SK-N-SH (cell line): Measurements from ENCODE around the gene FOXK1. TPM values are rescaled to one million over a fixed set of nuclear protein-coding genes. Genes with fewer than 3 reads are reported as not detected.

Experiments used
- CTCF ChIA-PET: fragments of 300-600, 350-600 bp; formaldehyde crosslinking; extraction: SDS; loops from one replicate; lab custom pipeline; 2021; lab: Yijun Ruan, JAX
- POLR2A ChIA-PET: fragments of 350-600 bp; sonication (Branson Sonifier 250); formaldehyde crosslinking; extraction: SDS; loops from one replicate; lab custom pipeline; 2020; ENCODE audit warnings: antibody characterized with exemption, inconsistent platforms; lab: Yijun Ruan, JAX
- DNase-seq: peaks from one replicate; pipeline ENCODE4 v3.0.0; 2012
- H2AFZ ChIP-seq: fragments of 200-600 bp; sonication (generic); 2 replicates; pipeline ENCODE4 v1.8.1; 2016; ENCODE audit warnings: antibody characterized with exemption, mild to moderate bottlenecking, low read depth
- H3F3A ChIP-seq: fragments of 200-600 bp; sonication (generic); replicated peaks from 2 replicates; pipeline ENCODE3; 2016; ENCODE audit warnings: antibody characterized with exemption, mild to moderate bottlenecking; ENCODE audit not compliant: insufficient read depth
- H3K27ac ChIP-seq, 2 experiments: fragments of 200-500 bp in 1 of 2; fragments of 200-600 bp in 1 of 2; sonication (Bioruptor generic) in 1 of 2; sonication (generic), shearing (Covaris generic) in 1 of 2; 2 replicates each; pipeline versions ENCODE4 v1.5.1 to v1.6.1; 2014 to 2016; ENCODE audit warnings: low read depth in 2 of 2, inconsistent platforms in 1 of 2, low read length in 1 of 2, mild to moderate bottlenecking in 1 of 2, mixed read lengths in 1 of 2
- H3K27me3 ChIP-seq: fragments of 200-600 bp; sonication (generic), shearing (Covaris generic); 2 replicates; pipeline ENCODE4 v1.6.1; 2016; ENCODE audit warnings: mixed run types; ENCODE audit not compliant: insufficient read depth
- H3K36me3 ChIP-seq, 2 experiments: fragments of 200-500 bp in 1 of 2; fragments of 200-600 bp in 1 of 2; sonication (Bioruptor generic) in 1 of 2; sonication (generic) in 1 of 2; replicated peaks in 1 of 2; 2 replicates each; pipeline versions ENCODE3 to v1.5.1; 2014 to 2016; ENCODE audit warnings: low read length in 1 of 2, mild to moderate bottlenecking in 1 of 2; ENCODE audit not compliant: insufficient read depth in 2 of 2, control insufficient read depth in 1 of 2
- H3K4me1 ChIP-seq, 2 experiments: fragments of 200-500 bp in 1 of 2; fragments of 200-600 bp in 1 of 2; sonication (Bioruptor generic) in 1 of 2; sonication (generic), shearing (Covaris generic) in 1 of 2; 2 replicates each; pipeline versions ENCODE4 v1.5.1 to v1.6.1; 2014 to 2016; ENCODE audit warnings: low read depth in 1 of 2, low read length in 1 of 2, mixed run types in 1 of 2; ENCODE audit not compliant: insufficient read depth in 2 of 2, control insufficient read depth in 1 of 2
- H3K4me2 ChIP-seq: fragments of 200-600 bp; sonication (generic), shearing (Covaris generic); 2 replicates; pipeline ENCODE4 v1.6.1; 2017; ENCODE audit warnings: mixed run types
- H3K4me3 ChIP-seq, 2 experiments: fragments of 200-500 bp in 1 of 2; fragments of 200-600 bp in 1 of 2; sonication (Bioruptor generic) in 1 of 2; sonication (generic), shearing (Covaris generic) in 1 of 2; 2 replicates each; pipeline versions ENCODE4 v1.5.1 to v1.8.1; 2014 to 2016; ENCODE audit warnings: low read depth in 2 of 2, inconsistent platforms in 1 of 2, low read length in 1 of 2, mild to moderate bottlenecking in 1 of 2, mixed read lengths in 1 of 2, moderate library complexity in 1 of 2
- H3K79me2 ChIP-seq: fragments of 200-600 bp; sonication (generic); 2 replicates; pipeline ENCODE4 v1.8.1; 2017; ENCODE audit warnings: mild to moderate bottlenecking; ENCODE audit not compliant: insufficient read depth
- H3K9ac ChIP-seq: fragments of 200-600 bp; sonication (generic); 2 replicates; pipeline ENCODE4 v1.6.1; 2017; ENCODE audit warnings: mixed run types
- H3K9me2 ChIP-seq: fragments of 200-600 bp; sonication (generic); 2 replicates; pipeline ENCODE4 v1.6.1; 2017; ENCODE audit warnings: mixed run types
- H3K9me3 ChIP-seq: fragments of 200-600 bp; sonication (generic); 2 replicates; pipeline ENCODE4 v1.6.1; 2017; ENCODE audit warnings: mixed run types, mild to moderate bottlenecking, moderate library complexity
- H4K20me1 ChIP-seq: fragments of 200-600 bp; sonication (generic); 2 replicates; pipeline ENCODE4 v1.6.1; 2017; ENCODE audit warnings: mild to moderate bottlenecking, mixed run types; ENCODE audit not compliant: insufficient read depth
- CHD2 ChIP-seq: fragments of 150-350 bp; IDR thresholded peaks from 2 replicates; pipeline ENCODE4 v1.6.1; 2018; ENCODE audit warnings: low read length; ENCODE audit not compliant: partially characterized antibody
- CTCF ChIP-seq: fragments of 200-600 bp; sonication (generic); IDR thresholded peaks from 2 replicates; pipeline ENCODE4 v1.6.1; 2017; ENCODE audit warnings: antibody characterized with exemption, mild to moderate bottlenecking, moderate library complexity
- FOSL2 ChIP-seq: IDR thresholded peaks from 2 replicates; pipeline ENCODE4 v1.4.0; 2012; ENCODE audit warnings: low read depth, mild to moderate bottlenecking, moderate library complexity, borderline replicate concordance
- FOXM1 ChIP-seq: IDR thresholded peaks from 2 replicates; pipeline ENCODE4 v1.4.0; 2012; ENCODE audit warnings: low read depth, mild to moderate bottlenecking
- GABPA ChIP-seq: IDR thresholded peaks from 2 replicates; pipeline ENCODE4 v1.4.0; 2012; ENCODE audit warnings: low read depth, mild to moderate bottlenecking
- GATA2 ChIP-seq: sonication (generic); formaldehyde crosslinking; IDR thresholded peaks from 2 replicates; pipeline ENCODE4 v1.5.0; 2020; ENCODE audit warnings: mild to moderate bottlenecking, missing genetic modification reagents
- IRF3 ChIP-seq: fragments of 150-350 bp; IDR thresholded peaks from 2 replicates; pipeline ENCODE4 v1.6.1; 2016; ENCODE audit warnings: mild to moderate bottlenecking, low read depth, low read length
- JUND ChIP-seq: IDR thresholded peaks from 2 replicates; pipeline ENCODE4 v1.4.0; 2012
- MEF2A ChIP-seq: IDR thresholded peaks from 2 replicates; pipeline ENCODE4 v1.4.0; 2012; ENCODE audit warnings: low read depth, borderline replicate concordance
- PBX3 ChIP-seq: IDR thresholded peaks from 2 replicates; pipeline ENCODE4; 2012
- POLR2AphosphoS5 ChIP-seq: IDR thresholded peaks from 2 replicates; pipeline ENCODE4 v1.6.1; 2012; ENCODE audit warnings: low read depth, low read length
- RAD21 ChIP-seq: IDR thresholded peaks from 2 replicates; pipeline ENCODE4 v1.6.1; 2012; ENCODE audit warnings: mild to moderate bottlenecking, low read length
- SIN3A ChIP-seq: IDR thresholded peaks from 2 replicates; pipeline ENCODE4 v1.6.1; 2012; ENCODE audit warnings: low read depth, mild to moderate bottlenecking, low read length, moderate library complexity, borderline replicate concordance
- SMC3 ChIP-seq: IDR thresholded peaks from 2 replicates; pipeline ENCODE4 v1.6.1; 2012; ENCODE audit warnings: low read depth, low read length, improper control_type of control experiment
- TCF12 ChIP-seq: IDR thresholded peaks from 2 replicates; pipeline ENCODE4 v1.4.0; 2012
- TEAD4 ChIP-seq: IDR thresholded peaks from 2 replicates; pipeline ENCODE4 v1.4.0; 2012; ENCODE audit warnings: mild to moderate bottlenecking, borderline replicate concordance; ENCODE audit not compliant: insufficient read depth
- USF1 ChIP-seq: IDR thresholded peaks from 2 replicates; pipeline ENCODE4 v1.4.0; 2012; ENCODE audit warnings: low read depth, borderline replicate concordance
- USF2 ChIP-seq: fragments of 150-350 bp; IDR thresholded peaks from 2 replicates; pipeline ENCODE4 v1.6.1; 2017; ENCODE audit warnings: antibody characterized with exemption, low read length, low read depth, borderline replicate concordance
- YY1 ChIP-seq: IDR thresholded peaks from 2 replicates; pipeline ENCODE4 v1.4.0; 2012; ENCODE audit warnings: low read depth, mild to moderate bottlenecking
- WGBS: methylation state at CpG from one replicate; pipeline ENCODE4 v1.1.6; 2017; ENCODE audit warnings: low lambda C conversion rate; 5-methylcytosine and 5-hydroxymethylcytosine counted together
- polyA plus RNA-seq, 3 experiments: library from polyadenylated mRNA; depleted of rRNA; stranded (reverse); fragments of >200 nt; gene quantifications; 2 replicates each; pipeline ENCODE4 v1.2.3, GENCODE V29; 2012

The FOXK1 gene
- polyA plus RNA-seq, 1 of the 3 experiments (the other 2 are of a cell fraction) = 4.7 TPM

- no peaks in the 10 kb centered on the region; a peak in 1 of 4 replicates for H3K4me1 ChIP-seq
- 94% methylated on average over 22 of the region's 22 CpGs for WGBS
- no peak for TF ChIP-seq TCF12
- no peak for TF ChIP-seq SIN3A
- no peak for TF ChIP-seq MEF2A
- TF ChIP-seq GABPA = no peak
- no peak for TF ChIP-seq CTCF
- TF ChIP-seq SMC3 = no peak
- no peak for TF ChIP-seq FOSL2
- TF ChIP-seq PBX3 = no peak
- no peak for TF ChIP-seq GATA2 (CRISPR knock-in tag)
- no peak for TF ChIP-seq USF2
- TF ChIP-seq, all 33 proteins: peak for 0
- no peaks in the 10 kb centered on the region for H3K9me3 ChIP-seq
- CTCF ChIA-PET = no interaction called here
- H3K9ac ChIP-seq = no peak overlapping the region
- H3K27ac ChIP-seq = no peak overlapping the region
- POLR2A ChIA-PET = no interaction called here
- DNase-seq = no peak
- H3K36me3 ChIP-seq = no peaks in the 10 kb centered on the region
- H2AFZ ChIP-seq = no peak overlapping the region
- peaks cover 76% of the 10 kb centered on the region for H3K79me2 ChIP-seq
- H3K4me3 ChIP-seq = no peak overlapping the region
- peaks cover 49% of the 10 kb centered on the region for H4K20me1 ChIP-seq
- no peaks in the 10 kb centered on the region for H3F3A ChIP-seq
- no peaks in the 10 kb centered on the region for H3K27me3 ChIP-seq
- H3K4me2 ChIP-seq = no peak overlapping the region
- H3K9me2 ChIP-seq = no peaks in the 10 kb centered on the region
These were observed 36.0 kb downstream of the FOXK1 start for GRCh38 chr7:4718075-4718474.

GRCh38 chr7:4720225-4720624, 38.1 kb downstream of the FOXK1 start:
- no peak for TF ChIP-seq IRF3
- TF ChIP-seq TEAD4 = no peak
- TF ChIP-seq RAD21 = no peak
- TF ChIP-seq CTCF = no peak
- no peak for TF ChIP-seq POLR2AphosphoS5
- TF ChIP-seq SMC3 = no peak
- no peak for TF ChIP-seq FOXM1
- TF ChIP-seq JUND = no peak
- no peak for TF ChIP-seq CHD2
- no peak for TF ChIP-seq GABPA
- TF ChIP-seq YY1 = no peak
- no peak for TF ChIP-seq USF1
- TF ChIP-seq, all 33 proteins: peak for 0
- Histone ChIP-seq H3K36me3 (no peaks in the 10 kb centered on the region), H3K27ac (no peak overlapping the region), H3K4me3 (no peak overlapping the region), H3K9me3 (no peaks in the 10 kb centered on the region), H3K4me1 (peaks cover 0 to 8% of the 10 kb centered on the region in 2 experiments; a peak in 1 of 4 replicates), H3K9ac (no peak overlapping the region), H3K79me2 (peaks cover 73% of the 10 kb centered on the region), H3K27me3 (no peaks in the 10 kb centered on the region), H3F3A (no peaks in the 10 kb centered on the region), H4K20me1 (peaks cover 39% of the 10 kb centered on the region), H3K4me2 (no peak overlapping the region), H3K9me2 (no peaks in the 10 kb centered on the region), H2AFZ (no peak overlapping the region)
- no peak for DNase-seq
- CTCF ChIA-PET = interaction anchor here (1.5 to 2.3 kb wide), 2 partner anchors 9 to 79 kb away, joined by 5 to 7 read pairs; no protein-coding TSS in a partner anchor
- 91% methylated on average over 3 of the region's 3 CpGs for WGBS
- POLR2A ChIA-PET = no interaction called here
